ENCODE data around the gene COL6A1. TPM values are rescaled to one million over a fixed set of nuclear protein-coding genes. Genes with fewer than 3 reads are reported as not detected.

Gene COL6A1
- total and polyA plus RNA-seq, 2 donors (not counting 3 experiments of a cell fraction or from before 2014, with no cell fraction given) = 30.1 to 42.4 TPM

- Histone ChIP-seq H3K4me1 (ENCODE audit: control insufficient read depth, extremely low read depth, insufficient read depth, low read length) (no peaks in the 10 kb centered on the region), H3K27ac (ENCODE audit: insufficient read depth, low read depth, low read length) (no peak overlapping the region), H4K20me1 (replicated peaks; ENCODE audit: control insufficient read depth, extremely low read depth, insufficient read depth, low read length) (no peaks in the 10 kb centered on the region), H3K79me2 (ENCODE audit: control insufficient read depth, insufficient read depth, low read length) (no peaks in the 10 kb centered on the region), H3K9me1 (replicated peaks; ENCODE audit: control insufficient read depth, extremely low read depth, insufficient read depth, low read length) (no peaks in the 10 kb centered on the region), H3K4me3 (replicated peaks in 1 of 3; ENCODE audit: insufficient read depth in 1 of 3, low read depth in 1 of 3, low read length in 3 of 3) (no peak overlapping the region), H3K27me3 (ENCODE audit: control insufficient read depth in 2 of 2, insufficient read depth in 2 of 2, low read length in 2 of 2) (no peaks in the 10 kb centered on the region), H3K4me2 (ENCODE audit: insufficient read depth, low read length) (no peak overlapping the region), H3K36me3 (ENCODE audit: control insufficient read depth in 2 of 2, extremely low read depth in 1 of 2, insufficient read depth in 2 of 2, low read length in 2 of 2) (no peaks in the 10 kb centered on the region), H2AFZ (ENCODE audit: low read depth, low read length) (no peak overlapping the region), H3K9me3 (replicated peaks; ENCODE audit: control insufficient read depth, insufficient read depth, low read length) (no peaks in the 10 kb centered on the region), H3K9ac (replicated peaks; ENCODE audit: extremely low read depth, insufficient read depth, low read length) (no peak overlapping the region)
- CTCF ChIA-PET = no interaction called here
- no peak for TF ChIP-seq MAX (IDR thresholded peaks at IDR 0.05; ENCODE audit: insufficient read depth, insufficient read length)
- TF ChIP-seq POLR2A (IDR thresholded peaks at IDR 0.05; ENCODE audit: low read depth, low read length) = no peak
- no peak for TF ChIP-seq POLR2AphosphoS5 (IDR thresholded peaks at IDR 0.05; ENCODE audit: insufficient read depth, low read depth, low read length)
- no peak for TF ChIP-seq JUN (IDR thresholded peaks at IDR 0.05; ENCODE audit: borderline replicate concordance, insufficient read depth, insufficient read length, low read depth)
- no peak for TF ChIP-seq GATA2 (IDR thresholded peaks at IDR 0.05; ENCODE audit: insufficient read depth, insufficient read length, low read depth, low read length)
- no peak for TF ChIP-seq FOS (IDR thresholded peaks at IDR 0.05; ENCODE audit: borderline replicate concordance, insufficient read depth, low read length)
- TF ChIP-seq MYC (IDR thresholded peaks at IDR 0.05; ENCODE audit: low read depth, low read length) = no peak
- TF ChIP-seq EZH2 (IDR thresholded peaks at IDR 0.05; ENCODE audit: borderline replicate concordance, low read depth, low read length, severe bottlenecking) = no peak
- no peak for TF ChIP-seq CTCF (IDR thresholded peaks at IDR 0.05; ENCODE audit: extremely low read depth in 1 of 2, insufficient read depth in 1 of 2, low read depth in 1 of 2, low read length in 2 of 2)
- no TSS peak for BruUV-seq (replicated peaks)
- FAIRE-seq (no peak), DNase-seq (ENCODE audit: low read depth, low spot score) (no peak)
- POLR2A ChIA-PET = no interaction called here
- dilution Hi-C loops (cut with MboI; ENCODE audit: extremely low pct_ligation_motif_present, low sequenced_read_pairs) = no loop called here
- intact Hi-C loops (cut with micrococcal nuclease) = no loop called here
Observed at GRCh38 chr21:45932922-45933502, 48.6 kb upstream of the COL6A1 start.

Data from endothelial cell of umbilical vein (primary cell).